Heart left ventricle (tissue), 13 donors: ENCODE measurements around the gene NPAS1.
"Not testable (repeated sequence)": the region's sequence is repeated elsewhere in the genome, so short reads cannot be mapped to it uniquely, and the experiment has no call there.

Source experiments
- POLR2A ChIP-seq, 2 donors: fragments of 450-650 bp; IDR thresholded peaks; one replicate each; pipeline ENCODE4 v1.6.1; 2017; ENCODE audit warnings: antibody characterized with exemption in 2 of 2, mild to moderate bottlenecking in 2 of 2, moderate library complexity in 2 of 2
- TF ChIP-seq, protein P1 (sequence below), 12 donors: fragments of 200-600 bp; sonication (generic) in 4 of 12; IDR thresholded peaks; one replicate each; pipeline versions ENCODE4 v1.5.0 to v1.8.0; 2018 to 2022; ENCODE audit warnings: antibody characterized with exemption in 12 of 12, mild to moderate bottlenecking in 5 of 12
- donor health status: ischemic (EF 13 %, LVEDD 7.1; RV severe dilation, severe dysfunction).
- donor health status: DM: no; HTN: yes; CAD: no.
- donor health status: DM: no; HTN: no; CAD: no.
- donor health status: ischemic (EF 25% LVEDD 6.9; RV normal size, moderate dysfunction).
- donor health status: ischemic (EF 25% LVEDD 5.7; RV mildly dilated, moderate dysfunction).
- donor health status: ischemic (EF 35%, LVEDD 5.7; RV mildly dilated, moderate dysfunction).
- donor health status: nonischemic (EF 11% LVEDD 7.7; RV severe dilation, severe dysfunction).
- donor health status: DM: yes; HTN: yes; CAD: no.
- donor health status: PGD.
- donor health status: ischemic (EF 29% LVEDD 5.4; RV normal size, mild dysfunction).
- donor health status: nonischemic (EF 23%, LVEDD 6.1; RV moderate dilation, normal function).

DNA sequence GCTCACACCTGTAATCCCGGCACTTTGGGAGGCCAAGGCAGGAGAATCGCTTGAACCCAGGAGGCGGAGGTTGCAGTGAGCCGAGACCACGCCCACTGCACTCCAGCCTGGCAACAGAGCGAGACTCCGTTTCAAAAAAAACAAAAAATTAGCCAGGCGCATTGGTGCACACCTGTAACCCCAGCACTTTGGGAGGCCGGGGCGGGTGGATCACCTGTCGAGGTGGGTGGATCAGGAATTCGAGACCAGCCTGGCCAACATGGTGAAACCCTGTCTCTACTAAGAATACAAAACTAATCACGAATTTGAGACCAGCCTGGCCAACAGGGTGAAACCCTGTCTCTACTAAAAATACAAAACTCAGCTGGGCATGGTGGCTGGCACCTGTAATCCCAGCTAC lies 58.7 kb downstream of the NPAS1 start:
- TF ChIP-seq, protein P1, sequence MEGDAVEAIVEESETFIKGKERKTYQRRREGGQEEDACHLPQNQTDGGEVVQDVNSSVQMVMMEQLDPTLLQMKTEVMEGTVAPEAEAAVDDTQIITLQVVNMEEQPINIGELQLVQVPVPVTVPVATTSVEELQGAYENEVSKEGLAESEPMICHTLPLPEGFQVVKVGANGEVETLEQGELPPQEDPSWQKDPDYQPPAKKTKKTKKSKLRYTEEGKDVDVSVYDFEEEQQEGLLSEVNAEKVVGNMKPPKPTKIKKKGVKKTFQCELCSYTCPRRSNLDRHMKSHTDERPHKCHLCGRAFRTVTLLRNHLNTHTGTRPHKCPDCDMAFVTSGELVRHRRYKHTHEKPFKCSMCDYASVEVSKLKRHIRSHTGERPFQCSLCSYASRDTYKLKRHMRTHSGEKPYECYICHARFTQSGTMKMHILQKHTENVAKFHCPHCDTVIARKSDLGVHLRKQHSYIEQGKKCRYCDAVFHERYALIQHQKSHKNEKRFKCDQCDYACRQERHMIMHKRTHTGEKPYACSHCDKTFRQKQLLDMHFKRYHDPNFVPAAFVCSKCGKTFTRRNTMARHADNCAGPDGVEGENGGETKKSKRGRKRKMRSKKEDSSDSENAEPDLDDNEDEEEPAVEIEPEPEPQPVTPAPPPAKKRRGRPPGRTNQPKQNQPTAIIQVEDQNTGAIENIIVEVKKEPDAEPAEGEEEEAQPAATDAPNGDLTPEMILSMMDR (IDR thresholded peaks at IDR 0.05): not testable (repeated sequence)
- not testable (repeated sequence) for TF ChIP-seq POLR2A (IDR thresholded peaks at IDR 0.05)
